ENCODE data around the gene FJX1. TPM values are rescaled to one million over a fixed set of nuclear protein-coding genes. Genes with fewer than 3 reads are reported as not detected.

The FJX1 gene
- total RNA-seq, 2 donors from 2014 or later: 11.7 to 17.4 TPM

DNA sequence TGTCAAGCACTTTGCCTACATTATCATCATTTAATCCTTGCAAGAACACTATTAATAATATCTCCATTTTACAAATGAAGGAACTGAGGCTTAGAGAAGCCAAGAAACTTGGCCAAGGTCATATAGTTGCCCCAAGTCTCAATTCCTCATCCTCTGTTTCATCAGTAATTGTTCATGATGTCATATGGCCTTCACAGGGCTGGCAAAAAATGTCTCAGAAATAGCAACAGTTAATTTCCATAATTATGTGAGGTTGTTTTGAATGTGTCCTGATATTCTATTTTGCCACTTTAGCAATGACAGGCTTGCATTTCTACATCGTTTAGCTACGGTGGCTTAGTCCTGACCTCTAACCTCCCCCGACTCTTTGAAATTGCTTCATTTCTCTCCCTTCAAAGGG, 23.7 kb downstream of the FJX1 start:
- no peaks in the 10 kb centered on the region for H3K9me3 ChIP-seq (ENCODE audit: control insufficient read depth, low read length)
- Mint-ChIP-seq H3K27me3 (ENCODE audit: insufficient read depth) (peaks cover 13% of the 10 kb centered on the region), H3K4me1 (peaks cover 11% of the 10 kb centered on the region), H3K4me3 (no peak overlapping the region), H3K36me3 (ENCODE audit: low read depth) (no peaks in the 10 kb centered on the region), H3K9me3 (no peaks in the 10 kb centered on the region), H3K27ac (no peak overlapping the region)
- TF ChIP-seq, protein P1, sequence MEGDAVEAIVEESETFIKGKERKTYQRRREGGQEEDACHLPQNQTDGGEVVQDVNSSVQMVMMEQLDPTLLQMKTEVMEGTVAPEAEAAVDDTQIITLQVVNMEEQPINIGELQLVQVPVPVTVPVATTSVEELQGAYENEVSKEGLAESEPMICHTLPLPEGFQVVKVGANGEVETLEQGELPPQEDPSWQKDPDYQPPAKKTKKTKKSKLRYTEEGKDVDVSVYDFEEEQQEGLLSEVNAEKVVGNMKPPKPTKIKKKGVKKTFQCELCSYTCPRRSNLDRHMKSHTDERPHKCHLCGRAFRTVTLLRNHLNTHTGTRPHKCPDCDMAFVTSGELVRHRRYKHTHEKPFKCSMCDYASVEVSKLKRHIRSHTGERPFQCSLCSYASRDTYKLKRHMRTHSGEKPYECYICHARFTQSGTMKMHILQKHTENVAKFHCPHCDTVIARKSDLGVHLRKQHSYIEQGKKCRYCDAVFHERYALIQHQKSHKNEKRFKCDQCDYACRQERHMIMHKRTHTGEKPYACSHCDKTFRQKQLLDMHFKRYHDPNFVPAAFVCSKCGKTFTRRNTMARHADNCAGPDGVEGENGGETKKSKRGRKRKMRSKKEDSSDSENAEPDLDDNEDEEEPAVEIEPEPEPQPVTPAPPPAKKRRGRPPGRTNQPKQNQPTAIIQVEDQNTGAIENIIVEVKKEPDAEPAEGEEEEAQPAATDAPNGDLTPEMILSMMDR (conservative IDR thresholded peaks at IDR 0.05): no peak
- no peak overlapping the region for H3K27ac ChIP-seq (ENCODE audit: low read depth, low read length)
- H3K9ac ChIP-seq (ENCODE audit: extremely low read depth, low read length, poor library complexity, severe bottlenecking): no peak overlapping the region
- no peak overlapping the region for H3K4me3 ChIP-seq (ENCODE audit: low read length)
- no peak for DNase-seq
- WGBS, 2 experiments (ENCODE audit: insufficient coverage in 1 of 2, insufficient read length in 1 of 2): 91% methylated on average over 3 of the region's 3 CpGs; no CpG with 5 or more reads in 1 of the 2 experiments
- H3K36me3 ChIP-seq (ENCODE audit: control insufficient read depth, insufficient read depth, low read length): no peaks in the 10 kb centered on the region
- H3K4me1 ChIP-seq (ENCODE audit: control insufficient read depth, insufficient read depth, low read length): peaks cover 3% of the 10 kb centered on the region
- no peaks in the 10 kb centered on the region for H3K27me3 ChIP-seq (ENCODE audit: control insufficient read depth, insufficient read depth, low read length, poor library complexity, severe bottlenecking)

DNA sequence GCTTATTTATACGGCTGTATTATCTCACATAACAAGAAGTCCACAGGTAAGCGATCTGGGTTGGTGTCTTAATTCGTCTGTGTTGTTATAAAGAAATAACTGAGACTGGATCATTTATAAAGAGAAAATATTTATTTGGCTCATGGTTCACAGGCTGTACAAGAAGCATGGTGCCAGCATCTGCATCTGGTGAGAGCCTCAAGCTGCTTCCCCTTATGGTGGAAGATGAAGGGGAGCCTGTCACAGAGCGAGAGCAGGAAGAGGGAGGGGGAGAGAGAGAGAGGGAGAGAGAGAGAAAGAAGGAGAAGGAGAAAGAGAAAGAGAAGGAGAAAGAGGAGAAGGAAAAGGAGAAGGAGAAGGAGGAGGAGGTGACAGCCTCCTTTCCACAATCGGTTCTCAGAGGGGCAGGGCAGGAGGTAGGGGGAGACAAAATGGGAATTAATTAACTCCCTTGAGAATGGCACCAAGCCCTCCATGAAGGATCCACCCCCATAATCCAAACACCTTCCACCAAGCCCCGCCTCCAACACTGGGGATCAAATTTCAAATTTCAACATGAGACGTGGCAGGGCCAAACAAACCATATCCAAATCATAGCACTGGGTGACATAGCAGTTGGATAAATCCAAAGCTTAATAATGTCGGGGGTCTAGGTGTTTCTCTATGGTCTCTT, 29.3 kb downstream of the FJX1 start:
- Mint-ChIP-seq H3K4me3 (no peak overlapping the region), H3K27me3 (ENCODE audit: insufficient read depth) (peaks cover 51% of the 10 kb centered on the region), H3K36me3 (ENCODE audit: low read depth) (no peaks in the 10 kb centered on the region), H3K9me3 (no peaks in the 10 kb centered on the region), H3K27ac (no peak overlapping the region), H3K4me1 (no peaks in the 10 kb centered on the region)
- Histone ChIP-seq H3K4me3 (ENCODE audit: low read length) (no peak overlapping the region), H3K9ac (ENCODE audit: extremely low read depth, low read length, poor library complexity, severe bottlenecking) (no peak overlapping the region), H3K36me3 (ENCODE audit: control insufficient read depth, insufficient read depth, low read length) (no peaks in the 10 kb centered on the region), H3K27ac (ENCODE audit: low read depth, low read length) (no peak overlapping the region), H3K27me3 (ENCODE audit: control insufficient read depth, insufficient read depth, low read length, poor library complexity, severe bottlenecking) (no peaks in the 10 kb centered on the region), H3K9me3 (ENCODE audit: control insufficient read depth, low read length) (no peaks in the 10 kb centered on the region), H3K4me1 (ENCODE audit: control insufficient read depth, insufficient read depth, low read length) (no peaks in the 10 kb centered on the region)
- TF ChIP-seq, protein P1 (conservative IDR thresholded peaks at IDR 0.05): no peak
- WGBS, 2 experiments (ENCODE audit: insufficient coverage in 1 of 2, insufficient read length in 1 of 2): 88 to 93% methylated on average over 3 to 8 of the region's 8 CpGs
- no peak for DNase-seq

DNA sequence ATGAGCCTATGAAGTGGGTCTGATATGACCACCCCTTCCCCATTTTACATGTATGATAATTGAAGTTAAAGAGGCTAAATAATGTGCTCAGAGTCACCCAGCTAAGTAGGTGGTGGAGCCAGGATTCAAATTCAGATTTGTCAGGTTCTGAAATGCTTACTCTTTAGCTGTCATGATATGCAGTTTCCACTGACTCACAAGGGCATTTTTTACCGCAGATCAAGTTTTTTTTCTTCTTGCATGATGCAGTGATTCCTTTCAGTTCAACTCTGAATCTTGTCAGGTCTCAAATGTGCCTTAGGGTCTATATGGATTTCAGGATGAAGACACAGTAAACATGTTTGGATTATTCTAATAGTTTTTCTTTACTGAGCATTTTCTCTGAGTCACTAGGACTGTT, 31.7 kb downstream of the FJX1 start:
- H3K36me3 ChIP-seq (ENCODE audit: control insufficient read depth, insufficient read depth, low read length): no peaks in the 10 kb centered on the region
- DNase-seq: no peak
- Mint-ChIP-seq H3K9me3 (no peaks in the 10 kb centered on the region), H3K4me1 (peaks cover 7% of the 10 kb centered on the region), H3K36me3 (ENCODE audit: low read depth) (no peaks in the 10 kb centered on the region), H3K27ac (no peak overlapping the region), H3K27me3 (ENCODE audit: insufficient read depth) (peaks cover 67% of the 10 kb centered on the region), H3K4me3 (no peak overlapping the region)
- WGBS, 2 experiments (ENCODE audit: insufficient coverage in 1 of 2, insufficient read length in 1 of 2): 83% methylated on average over 1 of the region's 1 CpG
- TF ChIP-seq, protein P1 (conservative IDR thresholded peaks at IDR 0.05): no peak
- peaks cover 4% of the 10 kb centered on the region for H3K4me1 ChIP-seq (ENCODE audit: control insufficient read depth, insufficient read depth, low read length)
- no peak overlapping the region for H3K9ac ChIP-seq (ENCODE audit: extremely low read depth, low read length, poor library complexity, severe bottlenecking)
- no peaks in the 10 kb centered on the region for H3K27me3 ChIP-seq (ENCODE audit: control insufficient read depth, insufficient read depth, low read length, poor library complexity, severe bottlenecking)
- H3K4me3 ChIP-seq (ENCODE audit: low read length): no peak overlapping the region
- H3K9me3 ChIP-seq (ENCODE audit: control insufficient read depth, low read length): no peaks in the 10 kb centered on the region
- no peak overlapping the region for H3K27ac ChIP-seq (ENCODE audit: low read depth, low read length)
